ENCODE results near the gene ARHGAP15.

- no peak for TF ChIP-seq ZBTB7A (IDR thresholded peaks at IDR 0.05; ENCODE audit: low read depth)
- TF ChIP-seq CEBPB (IDR thresholded peaks at IDR 0.05): no peak
- no peak for TF ChIP-seq YY1 (IDR thresholded peaks at IDR 0.05; ENCODE audit: low read depth)
- TF ChIP-seq EGR1 (IDR thresholded peaks at IDR 0.05): no peak
These were observed 42.2 kb upstream of the ARHGAP15 start for GRCh38 chr2:143087033-143087432.

All from Ishikawa (cell line).